GM23338 (cell line): ENCODE measurements around the gene INSRR. TPM values are rescaled to one million over a fixed set of nuclear protein-coding genes. Genes with fewer than 3 reads are reported as not detected.

Source experiments
- ATAC-seq: fragments of 200-7000 bp; cut with Tn5 transposase; 3 replicates; pipeline ENCODE4 v1.9.1; 2020
- DNase-seq: peaks from one replicate; pipeline ENCODE4 v3.0.0-alpha.2; 2015; ENCODE audit warnings: low spot score
- H2AFZ ChIP-seq: fragments of 200-600 bp; sonication (generic); 2 replicates; pipeline ENCODE4 v1.8.0; 2016; ENCODE audit warnings: antibody characterized with exemption, mild to moderate bottlenecking, moderate library complexity
- H3F3A ChIP-seq: fragments of 200-600 bp; sonication (generic); replicated peaks from 2 replicates; pipeline ENCODE4 v1.8.0; 2017; ENCODE audit warnings: antibody characterized with exemption, mixed run types, low read depth
- H3K27ac ChIP-seq: fragments of 200-600 bp; sonication (generic); 2 replicates; pipeline ENCODE4 v1.6.1; 2016; ENCODE audit warnings: low read depth
- H3K27me3 ChIP-seq: fragments of 200-600 bp; sonication (generic); 2 replicates; pipeline ENCODE4 v1.8.0; 2016; ENCODE audit warnings: mild to moderate bottlenecking, mixed run types, moderate library complexity; ENCODE audit not compliant: insufficient read depth
- H3K36me3 ChIP-seq: fragments of 200-600 bp; sonication (generic); 2 replicates; pipeline ENCODE4 v1.8.0; 2016; ENCODE audit warnings: mild to moderate bottlenecking; ENCODE audit not compliant: insufficient read depth
- H3K4me1 ChIP-seq: fragments of 200-600 bp; sonication (generic); 2 replicates; pipeline ENCODE4 v1.8.0; 2016; ENCODE audit warnings: mild to moderate bottlenecking, moderate library complexity; ENCODE audit not compliant: insufficient read depth
- H3K4me2 ChIP-seq: fragments of 200-600 bp; sonication (generic); 2 replicates; pipeline ENCODE4 v1.7.1; 2017; ENCODE audit warnings: mixed run types
- H3K4me3 ChIP-seq: fragments of 200-600 bp; sonication (generic); 2 replicates; pipeline ENCODE4 v1.6.1; 2016; ENCODE audit warnings: mixed run types
- H3K79me2 ChIP-seq: fragments of 200-600 bp; sonication (generic); replicated peaks from 2 replicates; pipeline ENCODE4 v1.8.0; 2017; ENCODE audit warnings: mild to moderate bottlenecking; ENCODE audit not compliant: insufficient read depth
- H3K9me2 ChIP-seq: fragments of 200-600 bp; sonication (generic); 2 replicates; pipeline ENCODE4 v1.8.0; 2017; ENCODE audit not compliant: insufficient read depth
- H4K20me1 ChIP-seq: fragments of 200-600 bp; sonication (generic); replicated peaks from 2 replicates; pipeline ENCODE4 v1.8.0; 2017; ENCODE audit warnings: mild to moderate bottlenecking; ENCODE audit not compliant: insufficient read depth
- H3K27ac Mint-ChIP-seq: 2 replicates; pipeline ENCODE4 v1.8.0; 2020; ENCODE audit warnings: inconsistent platforms, mild to moderate bottlenecking, moderate library complexity, mixed read lengths
- H3K27me3 Mint-ChIP-seq: 3 replicates; pipeline ENCODE4 v1.8.0; 2022; ENCODE audit warnings: low read depth, mild to moderate bottlenecking, moderate library complexity, mixed read lengths, inconsistent platforms; ENCODE audit not compliant: insufficient read depth, poor library complexity
- H3K36me3 Mint-ChIP-seq: 3 replicates; pipeline ENCODE4 v1.8.0; 2021; ENCODE audit warnings: low read depth, mild to moderate bottlenecking, inconsistent platforms, moderate library complexity, mixed read lengths
- H3K4me1 Mint-ChIP-seq: 3 replicates; pipeline ENCODE4 v1.8.0; 2020; ENCODE audit warnings: mild to moderate bottlenecking, inconsistent platforms, mixed read lengths
- H3K4me3 Mint-ChIP-seq: 3 replicates; pipeline ENCODE4 v1.8.0; 2021; ENCODE audit warnings: moderate library complexity, mild to moderate bottlenecking, inconsistent platforms, mixed read lengths
- H3K9me3 Mint-ChIP-seq: 3 replicates; pipeline ENCODE4 v1.8.0; 2020; ENCODE audit warnings: moderate library complexity, mild to moderate bottlenecking, inconsistent platforms, mixed read lengths
- CREB1 ChIP-seq: fragments of 250-450 bp; sonication (Bioruptor Pico); IDR thresholded peaks from 2 replicates; pipeline ENCODE4 v1.5.0; 2020; ENCODE audit warnings: low read depth, mild to moderate bottlenecking, moderate library complexity
- CTCF ChIP-seq, 2 experiments: fragments of 200-600 bp in 1 of 2; sonication (generic) in 1 of 2; conservative IDR thresholded peaks; 2 replicates each; pipeline versions ENCODE4 v1.5.1 to v1.6.1; 2016 to 2017; ENCODE audit warnings: antibody characterized with exemption in 2 of 2, low read depth in 2 of 2, mild to moderate bottlenecking in 2 of 2, moderate library complexity in 1 of 2
- EZH2 ChIP-seq: fragments of 200-600 bp; sonication (generic); IDR thresholded peaks from one replicate; pipeline ENCODE4 v1.8.0; 2017; ENCODE audit warnings: antibody characterized with exemption, mild to moderate bottlenecking, low read depth; ENCODE audit not compliant: unreplicated experiment
- EZH2phosphoT487 ChIP-seq: fragments of 200-600 bp; sonication (generic); IDR thresholded peaks from one replicate; pipeline ENCODE4 v1.8.1; 2018; ENCODE audit warnings: antibody characterized with exemption; ENCODE audit not compliant: unreplicated experiment
- JUNB ChIP-seq: IDR thresholded peaks from one replicate; pipeline ENCODE4 v1.6.1; 2016; ENCODE audit warnings: antibody characterized with exemption; ENCODE audit not compliant: unreplicated experiment
- NANOG ChIP-seq: IDR thresholded peaks from 2 replicates; pipeline ENCODE4 v1.6.1; 2016; ENCODE audit warnings: antibody characterized with exemption, borderline replicate concordance
- STAT1 ChIP-seq: IDR thresholded peaks from one replicate; pipeline ENCODE4 v1.6.1; 2016; ENCODE audit warnings: antibody characterized with exemption; ENCODE audit not compliant: unreplicated experiment
- ZNF114 ChIP-seq: fragments of 250-450 bp; sonication (Bioruptor Pico); IDR thresholded peaks from 2 replicates; pipeline ENCODE4 v1.5.0; 2020; ENCODE audit warnings: mild to moderate bottlenecking, moderate library complexity
- ZNF331 ChIP-seq: fragments of 250-450 bp; sonication (Bioruptor Pico); IDR thresholded peaks from 2 replicates; pipeline ENCODE4 v1.5.0; 2020; ENCODE audit warnings: low read depth, mild to moderate bottlenecking, moderate library complexity
- polyA plus RNA-seq: library from polyadenylated mRNA; unstranded; fragments of >200 nt; fragmentation: Nextera tagmentation; extraction: Ambion mirVana; gene quantifications from 2 replicates; pipeline ENCODE4 v1.2.1, GENCODE V29; 2016
- total RNA-seq: library from RNA; depleted of rRNA; stranded (reverse); fragments of >200 nt; shearing (Covaris generic); gene quantifications from 2 replicates; pipeline ENCODE4 v1.2.3, GENCODE V29; 2014
- TF ChIP-seq, protein P1 (sequence below): IDR thresholded peaks from 2 replicates; pipeline ENCODE4 v1.6.1; 2016; ENCODE audit warnings: antibody characterized with exemption

The INSRR gene
- total and polyA plus RNA-seq, 2 experiments from 2014 or later: not detected

DNA sequence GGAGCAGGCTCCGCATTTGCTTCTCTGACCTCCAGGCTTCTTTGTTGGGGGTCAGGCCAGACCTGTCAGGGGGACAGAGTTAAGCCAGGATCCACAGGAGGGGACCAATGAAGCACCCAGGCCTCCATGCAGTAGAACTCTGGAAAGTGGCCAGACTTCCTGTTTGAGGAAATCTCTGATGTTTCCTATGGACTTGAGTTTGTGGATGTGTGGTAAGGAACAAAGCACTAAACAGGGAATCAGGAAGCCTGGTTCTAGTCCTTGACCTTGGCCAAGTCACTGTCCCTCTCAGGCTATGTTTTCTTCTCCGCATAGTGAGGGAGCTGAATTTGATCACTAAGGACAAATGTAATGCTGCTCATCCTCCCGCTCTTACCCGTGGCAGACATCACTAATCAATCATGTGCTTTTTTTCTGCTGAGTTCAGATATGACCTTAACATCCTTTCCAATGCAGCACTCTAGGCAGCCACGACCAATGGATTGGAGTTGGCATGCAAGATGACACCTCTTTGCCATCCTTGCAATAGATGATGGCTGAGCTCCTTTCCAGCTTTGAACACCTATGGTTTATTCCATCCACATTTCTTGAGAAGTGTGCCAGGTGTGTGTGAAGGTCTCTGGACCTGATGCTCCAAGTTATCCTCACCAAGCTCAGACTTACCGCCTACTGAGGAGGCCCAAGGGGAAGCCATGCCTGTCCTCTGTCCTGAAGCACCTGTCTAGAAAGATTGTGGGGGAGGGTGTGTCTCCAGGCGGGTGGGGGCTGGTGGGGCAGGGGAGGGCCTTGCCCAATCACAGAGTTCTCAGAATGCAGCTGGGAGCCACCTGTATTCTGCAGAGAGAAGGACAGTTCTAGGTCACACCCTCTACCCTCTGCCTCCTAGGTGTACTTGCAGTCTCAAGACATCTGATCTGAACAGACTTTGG lies 52.1 kb downstream of the INSRR start:
- no peak overlapping the region for H3K27ac Mint-ChIP-seq
- H3K4me1 Mint-ChIP-seq: peaks cover 15% of the 10 kb centered on the region
- H4K20me1 ChIP-seq: peaks cover 4% of the 10 kb centered on the region; the same call in 1 of the 2 replicates
- H3K27ac ChIP-seq: no peak overlapping the region
- H3K4me2 ChIP-seq: no peak overlapping the region
- H3K4me1 ChIP-seq: no peaks in the 10 kb centered on the region; the same call in 1 of the 2 replicates
- no peak for ATAC-seq
- no peaks in the 10 kb centered on the region for H3K36me3 ChIP-seq
- H2AFZ ChIP-seq: no peak overlapping the region
- H3K36me3 Mint-ChIP-seq: peaks cover 4% of the 10 kb centered on the region; the same call in 2 of the 3 replicates
- no peak for DNase-seq
- no peak overlapping the region for H3K4me3 ChIP-seq
- no peaks in the 10 kb centered on the region for H3F3A ChIP-seq
- H3K27me3 Mint-ChIP-seq: peaks cover 21% of the 10 kb centered on the region
- peaks cover 2% of the 10 kb centered on the region; the same call in 1 of the 2 replicates for H3K27me3 ChIP-seq
- H3K4me3 Mint-ChIP-seq: no peak overlapping the region
- no peaks in the 10 kb centered on the region for H3K9me3 Mint-ChIP-seq
- no peak for TF ChIP-seq NANOG
- no peak for TF ChIP-seq CREB1
- TF ChIP-seq, protein P1, sequence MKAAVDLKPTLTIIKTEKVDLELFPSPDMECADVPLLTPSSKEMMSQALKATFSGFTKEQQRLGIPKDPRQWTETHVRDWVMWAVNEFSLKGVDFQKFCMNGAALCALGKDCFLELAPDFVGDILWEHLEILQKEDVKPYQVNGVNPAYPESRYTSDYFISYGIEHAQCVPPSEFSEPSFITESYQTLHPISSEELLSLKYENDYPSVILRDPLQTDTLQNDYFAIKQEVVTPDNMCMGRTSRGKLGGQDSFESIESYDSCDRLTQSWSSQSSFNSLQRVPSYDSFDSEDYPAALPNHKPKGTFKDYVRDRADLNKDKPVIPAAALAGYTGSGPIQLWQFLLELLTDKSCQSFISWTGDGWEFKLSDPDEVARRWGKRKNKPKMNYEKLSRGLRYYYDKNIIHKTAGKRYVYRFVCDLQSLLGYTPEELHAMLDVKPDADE: no peak
- TF ChIP-seq JUNB: no peak
- no peak for TF ChIP-seq CTCF (conservative IDR thresholded peaks at IDR 0.05; ENCODE audit: low read depth in 2 of 2)
- TF ChIP-seq EZH2phosphoT487: no peak
- no peak for TF ChIP-seq ZNF114
- no peaks in the 10 kb centered on the region for H3K9me2 ChIP-seq
- no peaks in the 10 kb centered on the region for H3K79me2 ChIP-seq

- ATAC-seq: no peak
- Mint-ChIP-seq H3K27me3 (peaks cover 21% of the 10 kb centered on the region), H3K27ac (no peak overlapping the region), H3K4me3 (no peak overlapping the region), H3K4me1 (peaks cover 6% of the 10 kb centered on the region; the same call in 2 of the 3 replicates), H3K36me3 (peaks cover 11% of the 10 kb centered on the region), H3K9me3 (no peaks in the 10 kb centered on the region)
- no peaks in the 10 kb centered on the region; the same call in 1 of the 2 replicates for H3K4me1 ChIP-seq
- no peaks in the 10 kb centered on the region for H3K79me2 ChIP-seq
- peaks cover 4% of the 10 kb centered on the region; the same call in 1 of the 2 replicates for H4K20me1 ChIP-seq
- no peaks in the 10 kb centered on the region for H3K9me2 ChIP-seq
- H3K4me2 ChIP-seq: no peak overlapping the region
- H3F3A ChIP-seq: no peaks in the 10 kb centered on the region
- no peak overlapping the region for H2AFZ ChIP-seq
- no peak for DNase-seq
- H3K27ac ChIP-seq: no peak overlapping the region
- no peak overlapping the region for H3K4me3 ChIP-seq
- no peaks in the 10 kb centered on the region for H3K36me3 ChIP-seq
- H3K27me3 ChIP-seq: no peaks in the 10 kb centered on the region
- TF ChIP-seq JUNB (no peak), NANOG (no peak), EZH2 (no peak), EZH2phosphoT487 (no peak), STAT1 (no peak), ZNF331 (CRISPR knock-in tag) (no peak), CTCF (conservative IDR thresholded peaks at IDR 0.05; ENCODE audit: low read depth in 2 of 2) (no peak)
- TF ChIP-seq, protein P1: no peak
Observed at GRCh38 chr1:156805766-156806511, 53.0 kb downstream of the INSRR start.
